ENCODE data around the gene ANKRD24.
"Not testable (repeated sequence)": the region's sequence is repeated elsewhere in the genome, so short reads cannot be mapped to it uniquely, and the experiment has no call there.

ANKRD24 gene

DNA sequence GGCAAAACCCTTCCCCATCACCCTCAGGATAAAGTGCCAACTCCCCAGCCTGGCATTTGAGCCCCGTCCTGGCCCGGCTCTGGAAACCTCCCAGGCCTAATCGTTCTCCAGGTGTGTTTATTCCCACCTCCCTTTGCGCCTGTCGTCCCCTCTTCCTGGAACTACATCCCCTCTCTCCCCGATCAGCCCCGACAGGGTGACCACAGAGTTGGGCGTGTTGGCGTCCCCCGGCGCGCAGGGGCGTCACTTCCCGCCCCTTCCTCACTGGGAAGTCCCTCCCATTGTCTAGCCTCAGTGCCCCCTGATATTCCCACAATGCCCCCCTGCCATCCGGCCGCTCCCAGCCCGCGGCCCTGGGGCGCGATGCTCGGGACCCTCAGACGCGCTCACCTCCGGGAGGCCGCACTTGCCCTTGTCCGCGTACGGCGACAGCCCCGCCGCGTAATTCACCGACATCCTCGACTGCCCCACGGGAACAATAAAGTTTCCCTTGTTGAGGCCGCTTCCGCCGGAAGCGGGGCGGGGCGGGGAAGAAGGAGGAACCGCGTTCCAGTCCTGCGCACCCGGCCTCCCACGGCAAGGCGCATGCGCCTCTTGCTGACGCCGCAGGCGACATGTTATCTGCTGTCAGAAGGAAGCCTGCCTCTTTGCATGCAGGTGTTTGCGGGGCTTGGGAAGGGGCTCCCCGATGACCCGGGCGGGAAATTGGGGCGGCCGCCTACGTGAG is at the start of gene ANKRD24, which contains the start of gene SIRT6:
TSS of gene ANKRD24 (plus strand) at position 606 of the 727 bp plus-strand sequence. CDS start 3,737 bp downstream, outside the sequence.
TSS of gene SIRT6 (minus strand) at position 480 of the 727 bp plus-strand sequence. CDS start at position 456, 24 bp downstream.
- peak; percentile 95 for DNase-seq (ENCODE audit: low read depth)

DNA sequence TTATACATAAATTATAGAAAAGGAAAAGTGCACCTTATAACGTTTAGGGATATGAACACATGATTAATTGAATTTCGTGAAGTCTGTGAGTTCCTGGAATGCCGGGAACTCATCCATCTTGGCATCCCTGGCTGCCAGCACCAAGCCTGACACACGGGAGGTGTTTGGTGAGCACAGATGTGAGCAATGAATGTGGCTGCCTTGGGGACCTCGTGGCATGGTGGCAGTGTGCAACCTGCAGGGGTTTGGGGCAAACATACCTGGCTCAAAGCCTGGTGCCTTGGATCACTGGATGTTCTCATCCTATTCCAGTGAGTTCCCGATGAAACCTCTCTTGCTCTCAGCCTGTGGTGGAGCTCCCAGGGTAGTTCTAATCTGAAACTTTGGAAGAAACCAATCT is 48.1 kb upstream of the ANKRD24 start:
- DNase-seq (ENCODE audit: low read depth) = no peak

DNA sequence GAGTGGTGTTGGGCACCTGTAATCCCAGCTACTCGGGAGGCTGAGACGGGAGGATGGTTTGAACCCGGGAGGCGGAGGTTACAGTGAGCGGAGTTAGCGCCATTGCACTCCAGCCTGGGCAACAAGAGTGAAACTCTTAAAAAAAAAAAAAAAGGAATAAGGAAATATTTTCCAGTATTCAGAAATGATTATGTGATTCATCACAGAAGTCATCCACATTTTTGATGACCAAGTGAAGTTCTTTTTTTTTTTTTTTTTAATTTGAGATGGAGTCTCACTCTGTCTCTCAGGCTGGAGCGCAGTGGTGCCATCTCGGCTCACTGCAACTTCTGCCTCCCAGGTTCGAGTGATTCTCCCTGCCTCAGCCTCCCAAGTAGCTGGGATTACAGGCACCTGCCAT is 47.1 kb upstream of the ANKRD24 start:
- not testable (repeated sequence) for DNase-seq (ENCODE audit: low read depth)

DNA sequence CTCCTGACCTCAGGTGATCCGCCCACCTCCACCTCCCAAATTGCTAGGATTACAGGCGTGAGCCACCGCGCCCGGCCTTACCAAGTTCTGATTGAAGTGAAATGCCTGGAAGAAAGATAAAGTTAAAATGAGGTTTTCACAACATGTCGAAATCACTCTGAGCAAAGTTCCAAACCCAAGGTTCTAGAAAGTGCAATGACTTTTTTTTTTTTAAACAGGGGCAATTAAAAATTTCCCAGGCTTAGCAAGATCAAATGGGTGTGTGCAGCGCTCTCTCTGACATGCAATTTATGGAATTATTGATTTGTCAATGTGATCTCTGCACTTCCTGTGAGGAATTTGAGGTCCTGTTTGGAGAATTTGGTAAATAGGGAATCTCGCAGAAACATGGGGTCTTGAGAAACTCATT is 45.8 kb upstream of the ANKRD24 start:
- no peak for DNase-seq (ENCODE audit: low read depth)

DNA sequence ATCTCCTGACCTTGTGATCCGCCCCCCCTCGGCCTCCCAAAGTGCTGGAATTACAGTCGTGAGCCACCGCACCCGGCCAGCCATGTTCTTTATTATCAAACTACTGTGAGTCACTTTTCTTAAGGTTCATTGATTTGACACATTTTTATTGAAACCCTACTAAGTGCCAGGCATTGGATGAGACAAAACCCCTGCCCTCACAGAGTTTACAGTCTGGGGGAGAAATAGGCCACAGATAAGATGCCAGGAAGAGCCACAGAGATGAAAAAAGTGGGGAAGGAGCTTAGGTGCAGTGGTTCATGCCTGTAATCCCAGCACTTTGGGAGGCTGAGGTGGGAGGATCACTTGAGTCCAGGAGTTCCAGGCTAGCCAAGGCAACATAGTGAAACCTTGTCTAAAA is 44.0 kb upstream of the ANKRD24 start:
- DNase-seq (ENCODE audit: low read depth) = no peak

DNA sequence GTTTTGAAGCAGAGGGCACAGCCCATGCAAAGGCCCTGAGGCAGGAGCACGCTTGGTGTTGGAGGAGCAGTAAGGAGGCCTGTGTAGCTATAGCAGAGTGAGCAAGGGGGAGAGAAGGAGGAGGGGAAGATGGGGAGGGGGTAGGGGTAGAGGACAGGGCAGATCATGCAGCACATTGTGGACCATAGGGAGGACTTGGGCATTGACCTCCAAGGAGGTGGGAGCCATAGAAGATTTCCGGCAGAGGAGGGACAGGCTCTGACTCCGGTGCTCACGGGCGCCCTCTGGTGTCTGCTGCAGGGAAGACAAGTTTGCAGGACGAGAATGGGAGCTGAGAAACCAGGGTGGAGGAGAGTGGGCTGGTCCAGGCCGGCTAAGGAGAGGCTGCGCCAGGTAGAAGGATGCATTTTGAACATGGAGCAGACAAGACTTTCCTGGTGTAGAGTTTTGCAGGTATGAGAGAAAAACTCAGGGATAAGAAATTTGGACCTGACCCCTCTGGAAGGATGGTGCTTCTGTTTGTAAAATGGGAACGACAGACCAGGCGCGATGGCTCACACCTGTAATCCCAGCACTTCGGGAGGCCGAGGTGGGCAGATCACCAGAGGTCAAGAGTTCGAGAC is 42.8 kb upstream of the ANKRD24 start:
- DNase-seq (ENCODE audit: low read depth) = peak; percentile 94

DNA sequence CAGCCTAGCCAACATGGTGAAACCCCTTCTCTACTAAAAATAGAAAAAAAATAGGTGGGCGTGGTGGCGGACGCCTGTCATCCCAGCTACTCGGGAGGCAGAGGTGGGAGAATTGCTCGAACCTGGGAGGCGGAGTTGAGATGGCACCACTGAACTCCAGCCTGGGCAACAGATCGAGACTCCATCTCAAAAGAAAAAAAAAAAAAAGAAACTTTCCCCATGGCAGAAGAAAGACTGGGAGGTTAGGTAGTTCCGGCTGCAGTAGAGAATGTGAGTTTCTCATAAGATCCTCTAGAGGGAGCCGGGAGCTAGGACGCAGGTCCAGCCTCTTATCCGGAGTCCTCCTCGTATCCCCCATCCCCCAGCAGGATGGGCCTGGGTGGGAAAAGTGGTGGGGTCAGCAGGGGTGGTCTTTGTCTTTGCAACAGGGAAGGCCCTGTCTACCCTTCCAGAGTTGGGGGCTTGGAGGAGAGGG is 42.2 kb upstream of the ANKRD24 start:
- no peak for DNase-seq (ENCODE audit: low read depth)

DNA sequence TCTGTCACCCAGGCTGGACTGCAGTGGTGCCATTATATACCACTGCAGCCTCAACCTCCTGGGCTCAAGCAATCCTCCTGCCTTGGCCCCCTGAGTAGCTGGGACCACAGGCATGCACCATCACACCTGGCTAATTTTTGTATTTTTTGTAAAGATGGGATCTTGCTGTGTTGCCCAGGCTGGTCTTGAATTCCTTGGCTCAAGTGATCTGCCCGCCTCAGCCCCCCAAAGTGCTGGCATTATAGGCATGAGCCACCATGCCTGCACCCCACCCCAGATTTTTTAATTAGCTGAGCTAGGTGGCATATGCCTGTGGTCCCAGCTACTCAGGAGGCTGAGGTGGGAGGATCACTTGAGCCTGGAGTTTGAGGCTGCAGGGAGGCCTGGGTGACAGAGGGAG is 39.6 kb upstream of the ANKRD24 start:
- DNase-seq (ENCODE audit: low read depth) = not testable (repeated sequence)

DNA sequence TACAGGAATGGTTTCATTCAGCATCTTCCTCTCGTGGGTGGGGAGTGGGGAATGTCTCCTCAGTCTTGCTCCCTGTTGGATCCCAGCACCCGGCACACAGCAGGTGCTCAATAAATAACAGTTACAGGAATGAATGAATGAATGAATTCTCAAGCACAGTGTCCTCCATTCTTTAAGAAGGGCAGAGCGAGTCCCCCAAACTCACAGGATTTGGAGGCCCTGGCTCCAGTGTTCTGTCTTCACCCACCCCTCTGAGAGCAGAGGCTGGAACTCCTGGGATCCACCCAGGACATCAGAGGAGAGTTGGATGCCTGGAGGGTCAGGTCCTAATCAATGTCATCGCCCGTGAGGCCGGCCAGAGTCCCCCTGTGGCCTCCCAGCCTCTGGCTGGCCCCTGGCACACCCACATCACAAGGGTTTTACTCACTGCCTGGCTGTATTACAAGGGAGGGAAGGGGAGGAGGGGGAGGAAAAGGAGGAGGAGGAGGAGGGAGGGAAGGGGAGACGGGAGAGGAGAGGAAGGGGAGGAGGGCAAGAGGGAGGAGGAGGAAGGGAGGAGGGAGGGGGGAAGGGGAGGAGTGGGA is 37.7 kb upstream of the ANKRD24 start:
- DNase-seq (ENCODE audit: low read depth) = no peak

DNA sequence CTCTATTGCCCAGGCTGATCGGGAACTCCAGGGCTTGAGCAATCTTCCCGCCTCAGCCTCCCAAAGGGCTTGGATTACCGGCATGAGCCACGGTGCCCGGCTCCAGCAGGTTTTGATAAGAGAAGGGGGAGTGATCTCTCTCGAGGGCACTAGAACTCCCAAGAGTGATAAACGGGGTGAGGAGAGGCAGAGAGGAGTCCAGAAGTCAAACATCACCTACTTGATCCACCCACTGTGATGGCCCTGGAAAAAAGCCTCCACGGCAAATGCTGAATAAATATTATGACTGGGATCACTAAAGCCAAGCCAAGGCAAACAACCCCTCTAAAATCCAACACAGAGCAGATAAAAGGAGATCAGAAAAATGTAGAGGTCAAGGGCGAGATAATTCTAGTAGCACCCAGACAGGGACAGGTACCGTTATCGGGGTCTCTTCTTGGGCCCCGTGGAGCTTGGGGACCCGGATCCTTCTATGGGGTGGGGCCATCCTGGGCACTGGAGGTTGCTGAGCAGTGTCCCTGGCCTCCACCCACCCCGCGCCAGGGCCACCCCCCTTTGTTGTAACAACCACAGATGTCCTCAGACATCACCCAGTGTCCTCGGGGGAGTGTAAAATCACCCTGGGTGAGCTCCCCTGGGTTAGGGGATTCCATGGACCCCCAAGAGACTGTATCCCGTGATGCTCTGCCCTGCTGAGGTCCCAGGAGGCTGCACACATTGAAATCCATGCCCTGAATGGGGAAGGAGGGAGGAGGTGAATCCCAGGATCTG is 32.8 kb upstream of the ANKRD24 start:
- no peak for DNase-seq (ENCODE audit: low read depth)

DNA sequence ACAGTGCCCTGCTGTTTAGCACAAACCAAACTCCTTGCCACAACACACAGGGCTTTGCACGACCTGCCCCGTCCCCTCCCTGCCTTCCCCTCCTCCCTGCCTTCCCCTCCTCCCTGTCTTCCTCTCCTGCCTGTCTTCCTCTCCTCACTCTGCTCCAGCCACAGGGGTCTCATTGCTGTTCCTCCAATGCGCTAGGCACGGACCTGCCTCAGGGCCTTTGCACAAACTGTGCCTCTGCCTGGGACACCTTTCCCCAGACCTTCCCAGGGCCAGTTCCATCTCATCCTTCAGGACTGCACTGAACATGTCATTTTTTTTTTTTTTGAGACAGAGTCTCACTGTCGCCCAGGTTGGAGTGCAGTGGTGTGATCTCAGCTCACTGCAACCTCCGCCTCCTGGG is 30.9 kb upstream of the ANKRD24 start:
- no peak for DNase-seq (ENCODE audit: low read depth)

DNA sequence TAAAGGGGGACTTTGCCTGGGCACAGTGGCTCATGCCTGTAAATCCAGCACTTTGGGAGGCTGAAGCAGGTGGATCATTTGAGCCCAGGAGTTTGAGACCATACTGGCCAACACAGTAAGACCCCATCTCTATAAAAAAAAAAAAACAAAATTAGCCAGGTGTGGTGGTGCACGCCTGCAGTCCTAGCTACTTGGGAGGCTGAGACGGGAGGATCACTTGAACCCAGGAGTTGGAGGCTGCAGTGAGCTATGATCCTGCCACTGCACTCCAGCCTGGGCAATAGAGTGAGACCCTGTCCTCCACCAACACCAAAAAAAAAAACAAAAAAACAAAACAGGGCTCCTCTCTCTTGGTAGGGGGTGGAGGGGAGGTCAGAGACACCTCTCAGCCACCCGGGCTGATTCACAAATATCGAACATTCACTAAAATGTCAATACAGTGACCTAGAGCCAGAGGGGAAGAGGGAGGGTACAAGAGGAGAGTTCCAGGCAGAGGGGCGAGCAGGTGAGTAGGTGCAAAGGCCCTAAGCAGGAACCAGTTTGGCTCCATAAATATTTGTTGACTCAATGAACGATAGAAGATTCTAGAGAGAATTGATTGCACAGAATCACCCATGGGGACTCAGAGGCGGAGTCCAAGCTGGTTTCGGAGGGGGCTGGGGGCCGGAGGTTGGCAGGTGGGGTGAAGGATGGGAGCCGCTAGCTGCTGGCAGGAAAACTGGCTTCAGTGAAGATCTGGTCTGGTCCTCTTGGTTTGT is 30.1 kb upstream of the ANKRD24 start:
- DNase-seq (ENCODE audit: low read depth) = no peak

DNA sequence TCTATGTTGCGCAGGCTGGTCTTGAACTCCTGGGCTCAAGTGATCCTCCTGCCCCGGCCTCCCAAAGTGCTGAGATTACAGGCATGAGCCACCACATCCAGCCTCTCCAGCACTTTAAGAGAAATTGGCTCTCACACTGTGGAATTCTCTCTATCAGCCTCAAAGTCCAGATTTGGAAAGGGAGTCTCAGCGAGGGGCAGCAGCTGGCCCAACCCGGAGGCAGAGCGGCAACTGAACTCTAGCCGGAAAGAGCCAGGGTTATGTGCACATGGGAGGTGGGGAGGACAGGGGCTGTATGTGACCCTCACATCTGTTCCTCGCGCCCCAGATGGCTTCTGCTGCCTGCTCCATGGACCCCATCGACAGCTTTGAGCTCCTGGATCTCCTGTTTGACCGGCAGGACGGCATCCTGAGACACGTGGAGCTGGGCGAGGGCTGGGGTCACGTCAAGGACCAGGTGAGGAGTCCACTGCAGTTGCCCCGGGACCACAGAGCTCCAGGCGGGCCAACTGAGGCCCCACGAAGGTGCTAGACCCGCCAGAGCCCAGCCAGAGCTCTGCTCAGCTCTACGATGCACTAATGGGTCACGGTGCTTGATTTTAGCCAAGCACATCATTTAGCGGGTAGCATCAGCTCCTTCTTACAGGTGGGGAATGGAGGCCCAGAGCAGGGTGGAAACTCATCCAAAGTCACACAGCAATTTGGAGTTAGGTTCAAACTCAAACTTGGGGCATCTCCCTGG is 27.7 kb upstream of the ANKRD24 start:
- no peak for DNase-seq (ENCODE audit: low read depth)

DNA sequence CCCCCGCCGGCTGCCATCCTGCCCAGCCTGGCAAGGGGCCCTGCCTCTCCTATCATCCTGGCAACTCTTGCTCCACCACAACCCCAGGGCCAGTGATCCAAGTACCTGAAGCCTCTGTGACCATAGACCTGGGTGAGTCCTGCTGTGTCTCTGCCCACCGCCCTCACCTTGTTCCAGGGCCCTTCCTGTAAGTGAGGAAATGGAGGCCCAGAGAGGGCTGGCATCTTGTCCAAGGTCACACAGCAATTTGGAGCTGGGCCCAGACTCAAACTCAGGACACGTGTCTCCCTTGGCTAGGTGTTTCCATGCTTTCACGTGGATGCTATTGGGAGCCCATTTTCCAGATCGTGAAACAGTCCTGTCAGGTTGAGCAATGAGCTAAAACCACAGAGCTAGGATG is 25.3 kb upstream of the ANKRD24 start:
- no peak for DNase-seq (ENCODE audit: low read depth)

DNA sequence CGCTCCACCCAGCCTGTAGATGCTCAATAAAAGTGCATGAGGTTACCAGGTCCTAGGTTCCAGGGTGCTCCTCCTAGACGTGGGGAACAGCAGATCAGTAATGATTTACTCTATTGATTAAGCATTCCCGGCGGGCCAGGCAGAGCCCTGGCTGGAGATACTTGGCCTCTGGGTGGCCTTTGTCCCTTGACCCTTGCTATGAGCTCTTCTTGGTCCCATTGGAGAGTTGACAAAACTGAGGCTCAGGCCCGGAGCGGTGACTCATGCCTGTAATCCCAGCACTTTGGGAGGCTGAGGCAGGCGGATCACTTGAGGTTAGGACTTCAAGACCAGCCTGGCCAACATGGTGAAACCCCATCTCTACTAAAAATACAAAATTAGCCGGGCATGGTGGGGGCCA is 24.5 kb upstream of the ANKRD24 start:
- not testable (repeated sequence) for DNase-seq (ENCODE audit: low read depth)

DNA sequence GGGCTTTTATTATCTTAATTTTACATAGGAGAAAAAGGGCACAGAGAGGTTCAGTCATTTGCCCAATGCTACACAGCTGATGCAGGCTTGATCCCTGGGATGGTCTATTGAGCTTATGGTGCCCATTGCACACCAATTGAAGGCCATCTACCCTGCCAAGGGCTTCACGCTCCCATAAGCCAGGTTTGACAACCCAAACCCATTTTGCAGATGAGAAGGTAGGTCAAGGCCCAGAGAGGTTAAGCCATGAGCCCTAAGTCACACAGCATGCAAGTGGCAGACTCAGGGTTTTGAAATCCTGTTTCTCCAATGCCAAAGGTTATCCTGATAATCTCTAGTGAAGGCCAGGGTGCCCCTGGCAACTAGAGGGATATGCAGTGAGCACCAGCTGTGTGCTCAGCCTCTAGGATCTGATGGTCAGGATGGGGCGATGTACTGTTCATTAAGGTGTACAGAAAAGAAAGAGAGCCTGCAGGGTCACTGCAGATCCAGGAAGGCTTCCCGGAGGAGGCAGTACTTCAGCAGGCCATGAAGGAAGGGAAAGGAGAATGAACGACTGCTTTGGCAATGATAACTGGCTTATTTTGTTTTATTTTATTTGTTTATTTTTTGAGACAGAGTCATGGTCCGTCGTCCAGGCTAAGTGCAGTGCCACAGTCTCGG is 20.9 kb upstream of the ANKRD24 start:
- DNase-seq (ENCODE audit: low read depth) = no peak

DNA sequence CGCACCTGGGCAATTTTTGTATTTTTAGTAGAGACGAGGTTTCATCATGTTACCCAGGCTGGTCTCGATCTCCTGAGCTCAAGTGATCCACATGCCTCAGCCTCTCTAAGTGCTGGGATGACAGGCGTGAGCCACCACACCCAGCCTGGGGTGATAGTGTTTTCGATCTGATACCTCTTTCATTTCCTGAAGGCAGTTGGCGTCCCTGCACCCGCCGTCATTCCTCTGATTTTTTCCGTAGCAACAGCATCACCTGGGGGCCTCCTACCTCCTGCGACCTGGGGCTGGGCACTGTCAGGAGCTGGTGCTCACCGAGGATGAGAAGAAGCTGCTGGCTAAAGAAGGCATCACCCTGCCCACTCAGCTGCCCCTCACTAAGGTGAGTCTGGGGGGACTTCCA is 18.2 kb upstream of the ANKRD24 start:
- no peak for DNase-seq (ENCODE audit: low read depth)

DNA sequence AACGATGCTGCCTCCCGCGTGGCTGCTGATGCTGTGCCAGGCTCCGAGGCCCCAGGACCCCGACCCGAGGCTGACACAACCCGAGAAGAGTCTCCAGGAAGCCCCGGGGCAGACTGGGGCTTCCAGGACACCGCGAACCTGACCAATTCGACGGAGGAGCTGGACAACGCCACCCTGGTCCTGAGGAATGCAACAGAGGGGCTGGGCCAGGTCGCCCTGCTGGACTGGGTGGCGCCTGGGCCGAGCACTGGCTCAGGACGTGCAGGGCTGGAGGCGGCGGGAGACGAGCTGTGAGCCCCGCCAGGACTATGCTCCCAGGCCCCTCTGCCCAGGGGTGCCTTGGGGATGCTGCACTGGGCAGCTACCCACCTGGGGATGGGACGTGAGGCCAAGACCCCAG is 10.8 kb upstream of the ANKRD24 start:
- no peak for DNase-seq (ENCODE audit: low read depth)

DNA sequence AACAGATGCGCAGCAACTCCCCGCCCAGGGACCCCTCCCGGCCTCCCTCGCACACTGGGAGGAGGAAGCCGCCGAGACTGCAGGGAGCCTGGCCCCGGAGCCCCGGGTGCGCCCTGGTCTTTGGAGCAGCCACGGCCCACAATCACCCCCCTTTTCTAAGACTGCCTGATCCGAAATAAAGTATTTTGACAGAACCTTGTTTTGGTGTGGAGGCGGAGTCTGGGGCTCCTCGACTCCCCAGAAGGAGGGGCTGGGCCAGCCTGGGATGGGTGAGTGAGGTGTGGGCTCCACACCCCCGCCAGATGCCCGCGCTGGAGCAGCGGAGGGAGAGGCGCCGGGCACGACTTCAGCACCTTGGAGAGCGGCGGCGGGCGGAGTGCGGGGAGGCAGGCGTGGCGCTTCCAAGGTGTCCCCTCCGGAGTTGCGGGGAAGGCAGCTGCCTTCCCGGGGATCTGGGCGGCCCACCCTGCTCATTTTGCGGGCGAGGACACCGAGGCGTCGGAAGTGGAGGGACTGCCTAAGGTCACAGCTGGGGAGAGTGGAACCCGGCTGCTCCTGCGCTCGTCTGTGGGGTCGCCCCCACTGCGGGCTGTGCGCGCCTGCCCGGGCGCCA is 9.5 kb upstream of the ANKRD24 start:
- peak; percentile 65 for DNase-seq (ENCODE audit: low read depth)
